IMR-90 (cell line): ENCODE data around the gene PRSS50. TPM values are rescaled to one million over a fixed set of nuclear protein-coding genes. Genes with fewer than 3 reads are reported as not detected.

ENCODE experiments used
- ATAC-seq: fragments of 200-7000 bp; cut with Tn5 transposase; 2 replicates; pipeline ENCODE4 v1.9.1; 2020; ENCODE audit warnings: low read depth, mild to moderate bottlenecking, moderate library complexity
- BruUV-seq: library from RNA; stranded (reverse); fragments of 400-500 nt; replicated peaks from 2 replicates; lab custom pipeline; 2021; lab: Mats Ljungman, UMichigan
- CTCF ChIA-PET: fragments of 300-600 bp; formaldehyde crosslinking; extraction: SDS; loops from one replicate; lab custom pipeline; 2021; ENCODE audit warnings: antibody characterized with exemption; lab: Yijun Ruan, JAX
- POLR2A ChIA-PET: fragments of 300-600 bp; sonication (Branson Sonifier 250); formaldehyde crosslinking; loops from one replicate; lab custom pipeline; 2022; ENCODE audit warnings: antibody characterized with exemption; ENCODE audit not compliant: unreplicated experiment; lab: Charles Lee
- DNase-seq: peaks from one replicate; pipeline ENCODE4 v3.0.0; 2013
- H2AFZ ChIP-seq: replicated peaks from 2 replicates; pipeline ENCODE3; 2013; ENCODE audit warnings: low read length, mild to moderate bottlenecking; ENCODE audit not compliant: poor library complexity
- H2AK5ac ChIP-seq: 2 replicates; pipeline ENCODE4 v1.6.1; 2013; ENCODE audit warnings: low read depth, low read length, inconsistent platforms
- H2AK9ac ChIP-seq: replicated peaks from 2 replicates; pipeline ENCODE3; 2013; ENCODE audit warnings: mild to moderate bottlenecking, low read depth, low read length, moderate library complexity; ENCODE audit not compliant: poor library complexity
- H2BK120ac ChIP-seq: 2 replicates; pipeline ENCODE4 v1.6.1; 2013; ENCODE audit warnings: low read depth, low read length, inconsistent platforms
- H2BK15ac ChIP-seq: 3 replicates; pipeline ENCODE4 v1.6.1; 2013; ENCODE audit warnings: low read depth, low read length, inconsistent platforms
- H2BK20ac ChIP-seq: 2 replicates; pipeline ENCODE4 v1.6.1; 2013; ENCODE audit warnings: low read depth, mild to moderate bottlenecking, inconsistent platforms, low read length, moderate library complexity
- H2BK5ac ChIP-seq: 2 replicates; pipeline ENCODE4 v1.6.1; 2013; ENCODE audit warnings: mild to moderate bottlenecking, low read depth, low read length, inconsistent platforms; ENCODE audit not compliant: poor library complexity, severe bottlenecking
- H3K14ac ChIP-seq: replicated peaks from 2 replicates; pipeline ENCODE4 v1.6.1; 2013; ENCODE audit warnings: low read depth, low read length, inconsistent platforms
- H3K18ac ChIP-seq: 2 replicates; pipeline ENCODE4 v1.6.1; 2013; ENCODE audit warnings: low read depth, low read length, control low read depth
- H3K23ac ChIP-seq: 2 replicates; pipeline ENCODE4 v1.6.1; 2013; ENCODE audit warnings: low read depth, low read length, inconsistent platforms
- H3K27ac ChIP-seq: 2 replicates; pipeline ENCODE4 v1.5.1; 2013; ENCODE audit warnings: mild to moderate bottlenecking, control low read depth, low read length; ENCODE audit not compliant: insufficient read depth
- H3K27me3 ChIP-seq: 2 replicates; pipeline ENCODE4 v1.6.1; 2013; ENCODE audit warnings: low read length; ENCODE audit not compliant: control insufficient read depth, insufficient read depth
- H3K36me3 ChIP-seq: 2 replicates; pipeline ENCODE4 v1.6.1; 2013; ENCODE audit warnings: low read length, mixed read lengths; ENCODE audit not compliant: control insufficient read depth, insufficient read depth
- H3K4ac ChIP-seq: 2 replicates; pipeline ENCODE4 v1.6.1; 2013; ENCODE audit warnings: low read depth, low read length, inconsistent platforms
- H3K4me1 ChIP-seq: 2 replicates; pipeline ENCODE4 v1.6.1; 2013; ENCODE audit warnings: low read length, mixed read lengths; ENCODE audit not compliant: control insufficient read depth, insufficient read depth
- H3K4me2 ChIP-seq: 2 replicates; pipeline ENCODE4 v1.6.1; 2013; ENCODE audit warnings: low read depth, mild to moderate bottlenecking, control low read depth, low read length, moderate library complexity
- H3K4me3 ChIP-seq: 2 replicates; pipeline ENCODE4 v1.5.1; 2013; ENCODE audit warnings: low read depth, mild to moderate bottlenecking, control low read depth, low read length, moderate library complexity; ENCODE audit not compliant: insufficient read depth
- H3K56ac ChIP-seq: 2 replicates; pipeline ENCODE4 v1.6.1; 2013; ENCODE audit warnings: low read length, inconsistent platforms; ENCODE audit not compliant: insufficient read depth; ENCODE audit errors: extremely low read depth
- H3K79me1 ChIP-seq, 2 experiments: 2 replicates each; pipeline ENCODE4 v1.6.1; 2013; ENCODE audit warnings: low read length in 2 of 2, inconsistent platforms in 1 of 2, low read depth in 1 of 2
- H3K9ac ChIP-seq: 2 replicates; pipeline ENCODE4 v1.6.1; 2013; ENCODE audit warnings: low read depth, low read length, control low read depth
- H3K9me1 ChIP-seq: 2 replicates; pipeline ENCODE4 v1.6.1; 2013; ENCODE audit warnings: low read length, inconsistent platforms; ENCODE audit not compliant: insufficient read depth
- H3K9me3 ChIP-seq: 2 replicates; pipeline ENCODE4 v1.6.1; 2013; ENCODE audit warnings: low read length; ENCODE audit not compliant: control insufficient read depth, insufficient read depth
- H4K20me1 ChIP-seq: 2 replicates; pipeline ENCODE4 v1.6.1; 2013; ENCODE audit warnings: low read length, inconsistent platforms; ENCODE audit not compliant: insufficient read depth
- H4K5ac ChIP-seq: 2 replicates; pipeline ENCODE4 v1.6.1; 2013; ENCODE audit warnings: mild to moderate bottlenecking, low read depth, low read length, control low read depth
- H4K8ac ChIP-seq, 2 experiments: 2 replicates each; pipeline ENCODE4 v1.6.1; 2013; ENCODE audit warnings: low read depth in 2 of 2, low read length in 2 of 2, control low read depth in 1 of 2, inconsistent platforms in 1 of 2
- H4K91ac ChIP-seq: 2 replicates; pipeline ENCODE4 v1.6.1; 2013; ENCODE audit warnings: low read depth, low read length, inconsistent platforms; ENCODE audit not compliant: insufficient read depth
- BHLHE40 ChIP-seq: fragments of 150-350 bp; IDR thresholded peaks from 2 replicates; pipeline ENCODE4 v1.6.1; 2016; ENCODE audit warnings: mild to moderate bottlenecking, low read depth, low read length
- CHD1 ChIP-seq: IDR thresholded peaks from 2 replicates; pipeline ENCODE4 v1.6.1; 2012; ENCODE audit warnings: low read depth, low read length, improper control_type of control experiment
- FOS ChIP-seq: fragments of 150-350 bp; IDR thresholded peaks from 2 replicates; pipeline ENCODE4 v1.6.1; 2016; ENCODE audit warnings: low read depth, low read length
- MAFK ChIP-seq: IDR thresholded peaks from 2 replicates; pipeline ENCODE4 v1.6.1; 2012; ENCODE audit warnings: low read depth, low read length, improper control_type of control experiment
- MXI1 ChIP-seq: IDR thresholded peaks from 2 replicates; pipeline ENCODE4 v1.6.1; 2012; ENCODE audit warnings: low read depth, mild to moderate bottlenecking, low read length, moderate library complexity, borderline replicate concordance
- whole genome bisulfite sequencing, 2 experiments: methylation state at CpG; one replicate each; pipeline versions ENCODE4 v1.1.5 to v1.1.7; 2013; ENCODE audit warnings: missing lambda C conversion rate in 2 of 2; ENCODE audit not compliant: insufficient read length in 1 of 2; ENCODE audit errors: extremely low coverage in 2 of 2; 5-methylcytosine and 5-hydroxymethylcytosine counted together
- dilution Hi-C: fragments of 300-500 bp; cut with HindIII; formaldehyde crosslinking; loops from one replicate; pipeline ENCODE4 v1.14.3; 2018; ENCODE audit warnings: low sequenced_read_pairs; ENCODE audit not compliant: unreplicated experiment
- in situ Hi-C: fragments of 300-500 bp; cut with MboI; formaldehyde crosslinking; loops from 3 replicates; pipeline ENCODE4 v1.14.3; 2019; ENCODE audit warnings: low sequenced_read_pairs, inconsistent platforms, mixed read lengths
- intact Hi-C: fragments of 100-400 bp; cut with micrococcal nuclease; formaldehyde crosslinking; loops from 2 replicates; pipeline ENCODE4 v1.10.0; 2022
- polyA plus RNA-seq, 3 experiments: library from polyadenylated mRNA; depleted of rRNA; stranded (reverse); fragments of >200 nt; gene quantifications; 2 replicates each; pipeline ENCODE4 v1.2.3, GENCODE V29; 2012; ENCODE audit warnings: low replicate concordance in 1 of 3
- total RNA-seq: library from RNA; depleted of rRNA; stranded (reverse); fragments of >200 nt; gene quantifications from 2 replicates; pipeline ENCODE4 v1.2.3, GENCODE V29; 2012
- TF ChIP-seq, protein P1 (sequence below): conservative IDR thresholded peaks from 2 replicates; pipeline ENCODE4 v1.5.1; 2012; ENCODE audit warnings: mild to moderate bottlenecking, low read depth, low read length, improper control_type of control experiment

Gene PRSS50
- total and polyA plus RNA-seq, 2 of the 4 experiments (the other 2 are of a cell fraction) = not detected

DNA sequence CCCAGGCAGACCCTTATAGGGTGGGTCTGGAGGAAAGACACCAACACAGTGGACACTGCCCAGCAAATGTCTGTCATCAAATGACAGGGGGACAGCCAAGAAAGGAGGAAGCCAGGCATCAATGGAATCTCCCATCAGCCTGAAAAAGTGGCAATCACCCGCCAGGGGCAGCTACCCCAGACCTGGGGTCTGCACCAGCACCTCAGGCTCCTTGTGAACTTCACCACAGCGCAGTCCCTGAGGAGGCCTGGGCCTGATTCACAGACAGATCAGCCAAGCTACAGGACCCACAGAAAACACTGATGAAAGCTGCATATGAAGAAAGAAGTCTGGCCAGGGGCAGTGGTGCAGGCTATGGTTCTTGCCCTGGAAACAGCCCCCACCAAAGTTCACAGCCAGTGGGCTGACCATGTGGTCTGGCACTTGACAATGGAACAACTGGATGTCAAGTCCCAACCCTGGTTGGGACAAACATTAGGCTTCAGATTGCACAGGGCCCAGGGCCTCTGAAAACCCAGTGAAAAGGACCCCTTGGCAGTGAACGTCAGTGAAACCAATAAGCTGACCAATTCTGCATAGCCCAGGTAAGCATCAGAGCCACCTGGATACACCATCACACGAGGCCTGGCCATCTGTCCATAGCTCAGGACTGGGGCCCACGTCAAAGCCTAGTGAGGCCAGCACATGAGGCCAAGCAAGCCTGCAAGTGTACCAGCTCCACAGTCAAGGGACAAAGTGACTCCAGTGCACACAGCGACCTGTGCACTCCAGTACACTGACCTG is 53.3 kb downstream of the PRSS50 start (continued):
- TF ChIP-seq MXI1 (no peak), BHLHE40 (no peak)

DNA sequence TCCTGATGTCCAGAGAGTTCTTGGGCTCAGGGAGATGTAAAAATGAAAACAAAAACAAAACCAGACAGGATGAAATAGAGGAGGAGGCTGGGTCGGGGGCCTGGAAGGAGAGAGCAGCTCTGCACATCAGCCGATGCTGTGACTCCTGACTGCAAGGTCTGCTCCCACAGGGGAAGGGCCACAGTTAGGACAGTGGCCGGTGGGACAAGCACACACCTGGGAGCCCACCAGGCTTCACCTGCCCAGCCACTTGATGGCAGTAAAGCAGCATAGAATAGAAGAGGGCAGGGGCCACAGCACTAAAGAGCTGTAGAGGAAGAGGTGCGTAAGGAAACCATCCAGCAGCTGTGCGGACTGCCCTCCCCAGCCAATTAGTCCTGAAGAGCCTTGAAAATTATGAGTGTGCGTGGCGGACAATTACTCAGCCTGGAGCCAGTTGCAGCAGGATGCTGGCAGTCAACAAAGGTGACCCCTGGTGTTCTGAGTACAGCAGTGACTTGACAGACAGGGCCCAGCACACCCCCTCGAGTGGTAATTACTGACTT is 54.0 kb downstream of the PRSS50 start:
- H2BK20ac ChIP-seq = peak overlapping the region; percentile 71
- H4K20me1 ChIP-seq = no peaks in the 10 kb centered on the region
- H4K8ac ChIP-seq = peak overlapping the region in 1 of 2 experiments; percentile 64; a peak in 1 of 4 replicates
- peaks cover 3% of the 10 kb centered on the region; the same call in 1 of the 2 replicates for H3K27me3 ChIP-seq
- H3K18ac ChIP-seq = no peak overlapping the region; the same call in 1 of the 2 replicates
- peak overlapping the region; percentile 46 for H4K91ac ChIP-seq
- H3K23ac ChIP-seq = no peak overlapping the region
- no peaks in the 10 kb centered on the region for H3K36me3 ChIP-seq
- H3K27ac ChIP-seq = peak overlapping the region; percentile 27; the same call in 1 of the 2 replicates
- in situ Hi-C loops = no loop called here
- CTCF ChIA-PET = interaction anchor here (0.6 to 2.4 kb wide), 4 partner anchors 8 to 246 kb away, joined by 3 to 14 read pairs (median 3); no protein-coding TSS in a partner anchor
- H3K56ac ChIP-seq = no peak overlapping the region
- peak overlapping the region; percentile 72 for H2BK120ac ChIP-seq
- H4K5ac ChIP-seq = no peak overlapping the region; the same call in 1 of the 2 replicates
- H3K9ac ChIP-seq = no peak overlapping the region
- H2BK5ac ChIP-seq = no peak overlapping the region
- intact Hi-C loops = no loop called here
- POLR2A ChIA-PET = no interaction called here
- DNase-seq (peak; percentile 46), ATAC-seq (0 out of 2 replicates have a peak, but pooled peaks have one; percentile 2)
- dilution Hi-C loops = no loop called here
- no TSS peak for BruUV-seq
- H3K4me1 ChIP-seq = peaks cover 27% of the 10 kb centered on the region
- H3K4ac ChIP-seq = peak overlapping the region; percentile 40
- no peak overlapping the region for H3K4me3 ChIP-seq
- peak overlapping the region; percentile 65; the same call in 1 of the 2 replicates for H3K14ac ChIP-seq
- no peak overlapping the region for H2BK15ac ChIP-seq
- no peak for TF ChIP-seq MAFK
- TF ChIP-seq, protein P1, sequence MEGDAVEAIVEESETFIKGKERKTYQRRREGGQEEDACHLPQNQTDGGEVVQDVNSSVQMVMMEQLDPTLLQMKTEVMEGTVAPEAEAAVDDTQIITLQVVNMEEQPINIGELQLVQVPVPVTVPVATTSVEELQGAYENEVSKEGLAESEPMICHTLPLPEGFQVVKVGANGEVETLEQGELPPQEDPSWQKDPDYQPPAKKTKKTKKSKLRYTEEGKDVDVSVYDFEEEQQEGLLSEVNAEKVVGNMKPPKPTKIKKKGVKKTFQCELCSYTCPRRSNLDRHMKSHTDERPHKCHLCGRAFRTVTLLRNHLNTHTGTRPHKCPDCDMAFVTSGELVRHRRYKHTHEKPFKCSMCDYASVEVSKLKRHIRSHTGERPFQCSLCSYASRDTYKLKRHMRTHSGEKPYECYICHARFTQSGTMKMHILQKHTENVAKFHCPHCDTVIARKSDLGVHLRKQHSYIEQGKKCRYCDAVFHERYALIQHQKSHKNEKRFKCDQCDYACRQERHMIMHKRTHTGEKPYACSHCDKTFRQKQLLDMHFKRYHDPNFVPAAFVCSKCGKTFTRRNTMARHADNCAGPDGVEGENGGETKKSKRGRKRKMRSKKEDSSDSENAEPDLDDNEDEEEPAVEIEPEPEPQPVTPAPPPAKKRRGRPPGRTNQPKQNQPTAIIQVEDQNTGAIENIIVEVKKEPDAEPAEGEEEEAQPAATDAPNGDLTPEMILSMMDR = 0 out of 2 replicates have a peak, but pooled peaks have one; percentile 6
- no peak for TF ChIP-seq FOS
- TF ChIP-seq CHD1 = no peak
- 75% methylated on average over 3 of the region's 8 CpGs; no CpG with 5 or more reads in 1 of the 2 experiments for WGBS, 2 experiments
- H3K4me2 ChIP-seq = no peak overlapping the region
- H2AK5ac ChIP-seq = 0 out of 2 replicates have a peak overlapping the region, but pooled peaks have one; percentile 16
- no peaks in the 10 kb centered on the region; the same call in 1 of the 2 replicates for H3K9me1 ChIP-seq
- no peak overlapping the region for H2AK9ac ChIP-seq
- H2AFZ ChIP-seq = peak overlapping the region; percentile 60
- no peaks in the 10 kb centered on the region for H3K9me3 ChIP-seq
- no peaks in the 10 kb centered on the region for H3K79me1 ChIP-seq
